Measurements from ENCODE around the gene MEGF11.

Gene MEGF11

GRCh38 chr15:65926459-65926858 lies 327.1 kb downstream of the MEGF11 start:
- Histone ChIP-seq H3K4me2 (no peak overlapping the region), H3K4me3 (no peak overlapping the region), H3K27ac (no peak overlapping the region), H3K4me1 (no peaks in the 10 kb centered on the region), H3K9ac (no peak overlapping the region), H4K20me1 (peaks cover 0 to 8% (median 0%) of the 10 kb centered on the region in 11 experiments; a peak in 2 of 22 replicates), H3K36me3 (no peaks in the 10 kb centered on the region), H3K27me3 (no peaks in the 10 kb centered on the region), H3K9me3 (replicated peaks in 1 of 11) (no peaks in the 10 kb centered on the region)
- TF ChIP-seq Cebpa-rat (IDR thresholded peaks at IDR 0.05) = no peak

DNA sequence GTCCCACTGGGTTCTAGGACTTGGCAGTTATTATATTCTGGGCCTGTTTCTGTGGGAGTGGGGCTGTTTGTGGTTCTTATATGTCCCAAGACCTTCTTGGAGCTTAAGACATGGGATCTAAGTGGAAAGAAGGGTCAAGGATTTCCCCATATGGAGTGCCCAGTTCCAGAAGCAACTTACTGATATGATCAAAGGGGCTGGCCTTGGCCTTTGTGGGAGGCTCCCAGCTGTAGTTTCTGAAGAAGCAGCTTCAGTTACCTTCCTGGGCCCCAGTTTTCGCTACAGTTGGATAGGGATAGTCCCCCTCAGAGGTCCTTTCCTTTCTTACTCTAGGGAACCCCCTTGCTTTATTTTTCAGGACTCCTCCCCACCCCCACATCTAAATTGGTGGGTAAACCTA lies 328.2 kb downstream of the MEGF11 start:
- peaks cover 0 to 16% (median 0%) of the 10 kb centered on the region in 11 experiments; a peak in 2 of 22 replicates for H4K20me1 ChIP-seq
- no peak overlapping the region for H3K4me2 ChIP-seq
- no peak overlapping the region for H3K27ac ChIP-seq
- H3K9ac ChIP-seq = no peak overlapping the region
- no peaks in the 10 kb centered on the region for H3K9me3 ChIP-seq (replicated peaks in 1 of 11)
- no peaks in the 10 kb centered on the region for H3K36me3 ChIP-seq
- TF ChIP-seq Cebpa-rat (IDR thresholded peaks at IDR 0.05) = no peak
- H3K27me3 ChIP-seq = no peaks in the 10 kb centered on the region
- H3K4me1 ChIP-seq = peaks cover 0 to 11% (median 6%) of the 10 kb centered on the region in 10 experiments; a peak in 12 of 20 replicates
- no peak overlapping the region for H3K4me3 ChIP-seq

DNA sequence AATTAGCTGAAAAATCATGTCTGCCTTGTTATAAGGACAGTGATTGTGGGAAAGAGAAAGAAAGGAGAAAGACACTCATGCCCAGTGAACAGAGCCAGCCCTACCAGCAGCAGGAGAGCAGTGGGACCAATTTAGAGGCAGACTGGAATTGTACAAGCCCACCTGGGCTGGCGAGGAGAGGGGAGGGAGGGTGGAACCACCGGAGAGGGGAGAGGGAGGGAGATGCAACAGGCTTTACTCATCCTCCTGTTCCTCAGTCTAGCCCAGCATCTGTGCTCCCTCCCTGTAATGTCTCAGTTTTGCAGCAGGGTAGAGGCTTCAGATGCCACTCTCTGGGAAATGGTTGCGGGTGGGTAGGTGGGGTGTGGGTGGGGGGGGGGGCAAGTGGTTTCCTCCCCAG lies 329.5 kb downstream of the MEGF11 start:
- Histone ChIP-seq H3K36me3 (peaks cover 0 to 5% (median 0%) of the 10 kb centered on the region in 11 experiments; a peak in 2 of 22 replicates), H3K27ac (no peak overlapping the region), H3K9ac (no peak overlapping the region), H3K4me2 (no peak overlapping the region), H3K4me1 (peaks cover 0 to 23% (median 10%) of the 10 kb centered on the region in 10 experiments; a peak in 13 of 20 replicates), H3K4me3 (no peak overlapping the region), H3K9me3 (replicated peaks in 1 of 11) (no peaks in the 10 kb centered on the region), H3K27me3 (no peaks in the 10 kb centered on the region), H4K20me1 (peaks cover 0 to 16% (median 0%) of the 10 kb centered on the region in 11 experiments; a peak in 4 of 22 replicates)
- no peak for TF ChIP-seq Cebpa-rat (IDR thresholded peaks at IDR 0.05)

DNA sequence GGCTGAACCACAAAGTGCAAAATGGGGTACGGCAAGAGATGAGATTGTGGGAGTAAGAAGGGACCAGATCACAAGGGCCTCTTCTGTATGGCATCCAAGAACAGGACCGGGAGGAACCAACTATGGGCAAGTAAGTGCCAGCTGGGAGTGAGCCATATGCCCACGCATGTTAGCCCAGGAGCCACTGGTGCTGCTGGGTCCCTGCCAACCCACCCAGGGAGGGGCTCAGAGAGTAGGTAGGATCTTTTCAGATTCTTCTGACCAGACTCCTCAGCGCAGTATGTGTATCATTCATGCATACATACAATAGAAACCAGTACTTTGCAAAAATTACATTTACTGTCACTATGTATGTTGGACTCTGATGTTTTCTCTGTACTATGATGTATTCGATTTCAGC lies 330.3 kb downstream of the MEGF11 start:
- peaks cover 0 to 18% (median 2%) of the 10 kb centered on the region in 11 experiments; a peak in 6 of 22 replicates for H4K20me1 ChIP-seq
- H3K9me3 ChIP-seq (replicated peaks in 1 of 11) = no peaks in the 10 kb centered on the region
- no peak overlapping the region for H3K9ac ChIP-seq
- H3K4me3 ChIP-seq = no peak overlapping the region
- no peak overlapping the region for H3K4me2 ChIP-seq
- H3K36me3 ChIP-seq = peaks cover 0 to 9% (median 0%) of the 10 kb centered on the region in 11 experiments; a peak in 2 of 22 replicates
- H3K4me1 ChIP-seq = peaks cover 0 to 30% (median 17%) of the 10 kb centered on the region in 10 experiments; a peak in 16 of 20 replicates
- no peak overlapping the region for H3K27ac ChIP-seq
- no peaks in the 10 kb centered on the region for H3K27me3 ChIP-seq
- TF ChIP-seq Cebpa-rat (IDR thresholded peaks at IDR 0.05) = no peak

GRCh38 chr15:65922621-65923020 lies 330.9 kb downstream of the MEGF11 start:
- H3K4me2 ChIP-seq = no peak overlapping the region
- peaks cover 0 to 24% (median 7%) of the 10 kb centered on the region in 11 experiments; a peak in 9 of 22 replicates for H4K20me1 ChIP-seq
- H3K36me3 ChIP-seq = peaks cover 0 to 14% (median 0%) of the 10 kb centered on the region in 11 experiments; a peak in 2 of 22 replicates
- TF ChIP-seq Cebpa-rat (IDR thresholded peaks at IDR 0.05) = no peak
- no peak overlapping the region for H3K4me3 ChIP-seq
- no peak overlapping the region for H3K9ac ChIP-seq
- no peaks in the 10 kb centered on the region for H3K27me3 ChIP-seq
- H3K27ac ChIP-seq = no peak overlapping the region
- H3K4me1 ChIP-seq = peaks cover 0 to 37% (median 24%) of the 10 kb centered on the region in 10 experiments; a peak in 16 of 20 replicates
- H3K9me3 ChIP-seq (replicated peaks in 1 of 11) = no peaks in the 10 kb centered on the region

DNA sequence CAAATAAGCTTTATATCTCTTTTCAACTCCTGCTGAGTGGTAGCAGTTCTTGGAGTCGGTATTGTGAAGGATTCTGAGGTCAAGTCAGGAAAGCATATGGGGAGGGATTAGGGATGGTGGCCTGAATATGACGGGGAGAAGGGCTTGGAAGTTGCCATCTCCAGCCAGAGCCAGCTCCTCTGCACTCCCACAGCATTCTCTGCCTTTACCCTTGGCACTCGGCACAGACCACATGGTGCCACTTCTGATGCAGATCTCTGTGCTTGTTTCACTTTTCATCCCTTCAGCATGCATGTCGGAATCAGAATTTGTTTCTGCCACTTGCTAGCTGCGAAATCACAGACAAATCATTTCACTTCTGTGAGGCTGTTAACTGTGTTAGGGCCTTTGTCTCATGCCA lies 331.8 kb downstream of the MEGF11 start:
- Histone ChIP-seq H3K9ac (no peak overlapping the region), H3K4me3 (no peak overlapping the region), H3K36me3 (peaks cover 0 to 14% (median 0%) of the 10 kb centered on the region in 11 experiments; a peak in 2 of 22 replicates), H3K9me3 (replicated peaks in 1 of 11) (no peaks in the 10 kb centered on the region), H3K4me2 (no peak overlapping the region), H3K27me3 (no peaks in the 10 kb centered on the region), H3K27ac (no peak overlapping the region), H3K4me1 (peaks cover 0 to 45% (median 32%) of the 10 kb centered on the region in 10 experiments; a peak in 18 of 20 replicates), H4K20me1 (peaks cover 0 to 33% (median 15%) of the 10 kb centered on the region in 11 experiments; a peak in 17 of 22 replicates)
- no peak for TF ChIP-seq Cebpa-rat (IDR thresholded peaks at IDR 0.05)

GRCh38 chr15:65920825-65921309 lies 332.7 kb downstream of the MEGF11 start:
- TF ChIP-seq Cebpa-rat (IDR thresholded peaks at IDR 0.05) = no peak
- Histone ChIP-seq H3K27me3 (peaks cover 0 to 8% (median 3%) of the 10 kb centered on the region in 11 experiments; a peak in 2 of 22 replicates), H3K4me1 (peaks cover 6 to 54% (median 41%) of the 10 kb centered on the region in 10 experiments; a peak in 19 of 20 replicates), H3K9ac (no peak overlapping the region), H3K4me2 (peak overlapping the region in 6 of 11 experiments; percentile 3 to 49 (median 31); a peak in 9 of 22 replicates), H3K27ac (no peak overlapping the region), H3K36me3 (peaks cover 0 to 14% (median 0%) of the 10 kb centered on the region in 11 experiments; a peak in 2 of 22 replicates), H3K9me3 (replicated peaks in 1 of 11) (no peaks in the 10 kb centered on the region), H4K20me1 (peaks cover 0 to 42% (median 24%) of the 10 kb centered on the region in 11 experiments; a peak in 20 of 22 replicates), H3K4me3 (no peak overlapping the region)

DNA sequence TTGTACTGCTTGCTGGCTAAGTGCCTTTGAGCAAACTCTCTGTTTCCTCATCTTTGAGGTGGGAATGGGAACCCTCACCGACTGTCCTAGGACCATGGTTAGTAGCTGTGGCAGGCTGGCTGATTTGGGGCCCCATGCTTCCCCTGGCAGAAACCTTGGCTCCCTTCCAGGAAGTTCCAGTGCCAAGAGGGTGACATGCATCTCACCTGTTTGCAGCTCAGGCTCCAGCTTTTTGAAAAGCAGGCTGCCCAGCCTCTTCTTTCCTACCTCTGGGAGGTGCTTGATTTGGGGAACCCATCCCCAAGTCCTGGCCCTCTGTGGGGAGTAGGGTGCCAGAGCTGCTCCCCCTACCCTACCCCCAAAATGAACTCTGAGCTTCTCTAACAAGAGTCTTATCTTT lies 333.4 kb downstream of the MEGF11 start:
- H3K4me1 ChIP-seq = peaks cover 8 to 62% (median 49%) of the 10 kb centered on the region in 10 experiments; a peak in 19 of 20 replicates
- peak overlapping the region in 7 of 11 experiments; percentile 3 to 49 (median 30); a peak in 10 of 22 replicates for H3K4me2 ChIP-seq
- no peak overlapping the region for H3K4me3 ChIP-seq

GRCh38 chr15:65919353-65919752 lies 334.2 kb downstream of the MEGF11 start:
- Histone ChIP-seq H3K9me3 (replicated peaks in 1 of 11) (no peaks in the 10 kb centered on the region), H3K9ac (no peak overlapping the region), H3K36me3 (peaks cover 0 to 14% (median 0%) of the 10 kb centered on the region in 11 experiments; a peak in 2 of 22 replicates), H3K4me1 (peaks cover 8 to 63% (median 50%) of the 10 kb centered on the region in 10 experiments; a peak in 19 of 20 replicates), H3K27ac (no peak overlapping the region), H3K4me2 (peak overlapping the region in 4 of 11 experiments; percentile 9 to 89 (median 86); a peak in 5 of 22 replicates), H3K4me3 (no peak overlapping the region), H3K27me3 (peaks cover 0 to 9% (median 4%) of the 10 kb centered on the region in 11 experiments; a peak in 4 of 22 replicates), H4K20me1 (peaks cover 8 to 57% (median 36%) of the 10 kb centered on the region in 11 experiments; a peak in 20 of 22 replicates)
- TF ChIP-seq Cebpa-rat (IDR thresholded peaks at IDR 0.05) = no peak

More for the DNA sequence above, 333.4 kb downstream of the MEGF11 start:
- no peak for TF ChIP-seq Cebpa-rat (IDR thresholded peaks at IDR 0.05)
- Histone ChIP-seq H3K27ac (no peak overlapping the region), H3K9ac (no peak overlapping the region), H4K20me1 (peaks cover 4 to 49% (median 30%) of the 10 kb centered on the region in 11 experiments; a peak in 20 of 22 replicates), H3K27me3 (peaks cover 0 to 9% (median 4%) of the 10 kb centered on the region in 11 experiments; a peak in 4 of 22 replicates), H3K36me3 (peaks cover 0 to 14% (median 0%) of the 10 kb centered on the region in 11 experiments; a peak in 2 of 22 replicates), H3K9me3 (replicated peaks in 1 of 11) (no peaks in the 10 kb centered on the region)

Data from BLaER1 treated with 17β-estradiol and CSF1 and Interleukin-3, amounts not matched to agents 10 nM and 100 nM (cell line).